BLaER1 treated with 17β-estradiol and CSF1 and Interleukin-3, amounts not matched to agents 10 nM and 100 nM (cell line): ENCODE data around the gene WDR88.
A peak's percentile ranks its signal among the peaks of the same experiment; 100 is the strongest.
"Not testable (repeated sequence)": the region's sequence is repeated elsewhere in the genome, so short reads cannot be mapped to it uniquely, and the experiment has no call there.

Experiments
- H3K27ac ChIP-seq, 11 experiments: shearing (Covaris generic); formaldehyde crosslinking; 2 replicates each; pipeline ENCODE4 v1.8.1; 2022
- H3K27me3 ChIP-seq, 11 experiments: shearing (Covaris generic); formaldehyde crosslinking; 2 replicates each; pipeline ENCODE4 v1.8.1; 2022
- H3K36me3 ChIP-seq, 11 experiments: shearing (Covaris generic); formaldehyde crosslinking; 2 replicates each; pipeline ENCODE4 v1.8.1; 2022
- H3K4me1 ChIP-seq, 10 experiments: shearing (Covaris generic); formaldehyde crosslinking; 2 replicates each; pipeline ENCODE4 v1.8.1; 2022
- H3K4me2 ChIP-seq, 11 experiments: shearing (Covaris generic); formaldehyde crosslinking; 2 replicates each; pipeline ENCODE4 v1.8.1; 2022
- H3K4me3 ChIP-seq, 10 experiments: shearing (Covaris generic); formaldehyde crosslinking; 2 replicates each; pipeline ENCODE4 v1.8.1; 2022
- H3K9ac ChIP-seq, 11 experiments: shearing (Covaris generic); formaldehyde crosslinking; 2 replicates each; pipeline ENCODE4 v1.8.1; 2022
- H3K9me3 ChIP-seq, 11 experiments: shearing (Covaris generic); formaldehyde crosslinking; replicated peaks in 1 of 11; 2 replicates each; pipeline ENCODE4 v1.8.1; 2022
- H4K20me1 ChIP-seq, 11 experiments: shearing (Covaris generic); formaldehyde crosslinking; 2 replicates each; pipeline ENCODE4 v1.8.1; 2022
- Cebpa-rat ChIP-seq, 11 experiments: shearing (Covaris generic); IDR thresholded peaks; 2 replicates each; pipeline ENCODE4 v1.8.1; 2022

The WDR88 gene

GRCh38 chr19:33186431-33187182 is 54.7 kb downstream of the WDR88 start:
- no peaks in the 10 kb centered on the region for H3K27me3 ChIP-seq
- H4K20me1 ChIP-seq, result no peaks in the 10 kb centered on the region
- H3K27ac ChIP-seq, result peak overlapping the region in 10 of 11 experiments; percentile 51 to 92 (median 90); a peak in 20 of 22 replicates
- no peaks in the 10 kb centered on the region for H3K36me3 ChIP-seq
- peak overlapping the region in 10 of 11 experiments; percentile 28 to 84 (median 72); a peak in 18 of 22 replicates for H3K9ac ChIP-seq
- H3K9me3 ChIP-seq, result no peaks in the 10 kb centered on the region
- peak in 9 of 11 experiments; percentile 60 to 97 (median 94); a peak in 17 of 22 replicates for TF ChIP-seq Cebpa-rat (IDR thresholded peaks at IDR 0.05)
- peaks cover 53 to 87% (median 71%) of the 10 kb centered on the region in 10 experiments for H3K4me1 ChIP-seq
- H3K4me2 ChIP-seq, result peak overlapping the region; percentile 54 to 94 (median 87)
- peak overlapping the region in 7 of 10 experiments; percentile 6 to 49 (median 41); a peak in 11 of 20 replicates for H3K4me3 ChIP-seq

- H3K4me2 ChIP-seq, result peak overlapping the region; percentile 54 to 94 (median 87)
- H3K9ac ChIP-seq, result peak overlapping the region in 9 of 11 experiments; percentile 40 to 84 (median 76); a peak in 17 of 22 replicates
- peak overlapping the region in 6 of 10 experiments; percentile 6 to 49 (median 42); a peak in 8 of 20 replicates for H3K4me3 ChIP-seq
- H4K20me1 ChIP-seq, result no peaks in the 10 kb centered on the region
- TF ChIP-seq Cebpa-rat (IDR thresholded peaks at IDR 0.05), result no peak
- H3K27ac ChIP-seq, result peak overlapping the region in 9 of 11 experiments; percentile 68 to 92 (median 91); a peak in 18 of 22 replicates
- H3K36me3 ChIP-seq, result no peaks in the 10 kb centered on the region
- no peaks in the 10 kb centered on the region for H3K9me3 ChIP-seq
- no peaks in the 10 kb centered on the region for H3K27me3 ChIP-seq
- H3K4me1 ChIP-seq, result peaks cover 53 to 83% (median 66%) of the 10 kb centered on the region in 10 experiments
These were observed 55.2 kb downstream of the WDR88 start for GRCh38 chr19:33187183-33187540.

GRCh38 chr19:33189453-33189852 is 57.5 kb downstream of the WDR88 start:
- H3K27ac ChIP-seq, result peak overlapping the region in 7 of 11 experiments; percentile 24 to 92 (median 91); a peak in 9 of 22 replicates
- H3K4me2 ChIP-seq, result peak overlapping the region in 8 of 11 experiments; percentile 63 to 94 (median 88); a peak in 16 of 22 replicates
- H3K4me1 ChIP-seq, result peaks cover 55 to 86% (median 63%) of the 10 kb centered on the region in 10 experiments
- H3K36me3 ChIP-seq, result no peaks in the 10 kb centered on the region
- no peaks in the 10 kb centered on the region for H3K9me3 ChIP-seq
- TF ChIP-seq Cebpa-rat (IDR thresholded peaks at IDR 0.05), result no peak
- no peaks in the 10 kb centered on the region for H3K27me3 ChIP-seq
- no peak overlapping the region for H3K9ac ChIP-seq
- peaks cover 0 to under 1% (median 0%) of the 10 kb centered on the region in 11 experiments; a peak in 1 of 22 replicates for H4K20me1 ChIP-seq
- no peak overlapping the region for H3K4me3 ChIP-seq

- not testable (repeated sequence) for H3K9ac ChIP-seq, H3K36me3 ChIP-seq, H3K9me3 ChIP-seq, H3K27me3 ChIP-seq, H3K4me3 ChIP-seq
- Histone ChIP-seq H3K27ac (0 out of 22 replicates have a peak overlapping the region, but pooled peaks of 1 of the 11 experiments have one; percentile 29), H3K4me1 (peaks cover 48 to 79% (median 55%) of the 10 kb centered on the region in 10 experiments), H3K4me2 (peak overlapping the region in 5 of 11 experiments; percentile 15 to 45 (median 34); a peak in 8 of 22 replicates), H4K20me1 (peaks cover 0 to 17% (median 10%) of the 10 kb centered on the region in 11 experiments; a peak in 16 of 22 replicates)
These were observed 59.2 kb downstream of the WDR88 start for GRCh38 chr19:33191092-33191491.

- H3K9me3 ChIP-seq, result no peaks in the 10 kb centered on the region
- H4K20me1 ChIP-seq, result peaks cover 0 to 21% (median 14%) of the 10 kb centered on the region in 11 experiments; a peak in 17 of 22 replicates
- peaks cover 0 to 5% (median 2%) of the 10 kb centered on the region in 11 experiments; a peak in 13 of 22 replicates for H3K36me3 ChIP-seq
- H3K27me3 ChIP-seq, result no peaks in the 10 kb centered on the region
- no peak overlapping the region for H3K9ac ChIP-seq
- TF ChIP-seq Cebpa-rat (IDR thresholded peaks at IDR 0.05), result no peak
- H3K4me2 ChIP-seq, result peak overlapping the region in 5 of 11 experiments; percentile 15 to 45 (median 34); a peak in 8 of 22 replicates
- H3K4me3 ChIP-seq, result no peak overlapping the region
- H3K4me1 ChIP-seq, result peaks cover 48 to 79% (median 55%) of the 10 kb centered on the region in 10 experiments
- H3K27ac ChIP-seq, result 0 out of 22 replicates have a peak overlapping the region, but pooled peaks of 1 of the 11 experiments have one; percentile 29
These were observed 59.6 kb downstream of the WDR88 start for GRCh38 chr19:33191501-33191900.

GRCh38 chr19:33192010-33192409 is 60.1 kb downstream of the WDR88 start:
- Histone ChIP-seq H3K4me1 (peaks cover 46 to 79% (median 55%) of the 10 kb centered on the region in 10 experiments), H3K9ac (no peak overlapping the region), H3K4me2 (peak overlapping the region in 3 of 11 experiments; percentile 17 to 45 (median 35); a peak in 4 of 22 replicates), H3K27ac (0 out of 22 replicates have a peak overlapping the region, but pooled peaks of 1 of the 11 experiments have one; percentile 29), H3K27me3 (no peaks in the 10 kb centered on the region), H4K20me1 (peaks cover 0 to 26% (median 19%) of the 10 kb centered on the region in 11 experiments; a peak in 18 of 22 replicates), H3K4me3 (no peak overlapping the region), H3K9me3 (no peaks in the 10 kb centered on the region), H3K36me3 (peaks cover 4 to 10% (median 7%) of the 10 kb centered on the region in 11 experiments; a peak in 17 of 22 replicates)
- TF ChIP-seq Cebpa-rat (IDR thresholded peaks at IDR 0.05), result no peak

- Histone ChIP-seq H3K4me3 (peak overlapping the region; percentile 86 to 99 (median 94); a peak in 17 of 20 replicates), H3K4me2 (peak overlapping the region; percentile 88 to 99 (median 95))
- no peak for TF ChIP-seq Cebpa-rat (IDR thresholded peaks at IDR 0.05)
These were observed 61.5 kb downstream of the WDR88 start for GRCh38 chr19:33193269-33193864.

GRCh38 chr19:33193865-33194362 is 62.0 kb downstream of the WDR88 start, which contains the start of gene LRP3:
LRP3 (plus strand) TSS chr19:33194330; CDS start chr19:33194786, 456 bp downstream.
- TF ChIP-seq Cebpa-rat (IDR thresholded peaks at IDR 0.05), result no peak
- Histone ChIP-seq H3K27ac (peak within 1 kb of the TSS; percentile 73 to 92 (median 87)), H3K4me1 (peaks cover 27 to 68% (median 40%) of the 10 kb centered on the region in 10 experiments), H3K4me3 (peak within 1 kb of the TSS; percentile 86 to 99 (median 94)), H3K36me3 (peaks cover 18 to 28% (median 26%) of the 10 kb centered on the region in 11 experiments; a peak in 21 of 22 replicates), H3K9ac (peak within 1 kb of the TSS; percentile 84 to 97 (median 93)), H3K27me3 (no peaks in the 10 kb centered on the region), H4K20me1 (peaks cover 0 to 45% (median 38%) of the 10 kb centered on the region in 11 experiments; a peak in 19 of 22 replicates), H3K9me3 (no peaks in the 10 kb centered on the region), H3K4me2 (peak within 1 kb of the TSS; percentile 88 to 99 (median 95))

More at GRCh38 chr19:33193269-33193864, 61.5 kb downstream of the WDR88 start:
- Histone ChIP-seq H3K36me3 (peaks cover 13 to 23% (median 20%) of the 10 kb centered on the region in 11 experiments; a peak in 21 of 22 replicates), H4K20me1 (peaks cover 0 to 40% (median 33%) of the 10 kb centered on the region in 11 experiments; a peak in 19 of 22 replicates), H3K27me3 (no peaks in the 10 kb centered on the region), H3K9me3 (no peaks in the 10 kb centered on the region), H3K9ac (peak overlapping the region in 9 of 11 experiments; percentile 84 to 97 (median 93); a peak in 17 of 22 replicates), H3K27ac (peak overlapping the region in 7 of 11 experiments; percentile 20 to 91 (median 87); a peak in 9 of 22 replicates), H3K4me1 (peaks cover 32 to 72% (median 46%) of the 10 kb centered on the region in 10 experiments)
